Gastrocnemius medialis (tissue), 4 donors: ENCODE results near the gene ATMIN.

Experiments used
- POLR2A ChIP-seq, 2 donors: fragments of 450-650 bp; IDR thresholded peaks; one replicate each; pipeline ENCODE4 v1.6.1; 2017; ENCODE audit warnings: antibody characterized with exemption in 2 of 2, mild to moderate bottlenecking in 2 of 2, moderate library complexity in 2 of 2
- TF ChIP-seq, protein P1 (sequence below), 5 experiments: fragments of 450-650 bp in 3 of 5; fragments of 200-600 bp in 2 of 5; sonication (generic) in 2 of 5; IDR thresholded peaks in 4 of 5; conservative IDR thresholded peaks in 1 of 5; 1 replicate in 4 of 5; 2 replicates in 1 of 5; pipeline ENCODE4 v1.5.1; 2016 to 2019; ENCODE audit warnings: antibody characterized with exemption in 5 of 5, mild to moderate bottlenecking in 3 of 5, moderate library complexity in 3 of 5

DNA sequence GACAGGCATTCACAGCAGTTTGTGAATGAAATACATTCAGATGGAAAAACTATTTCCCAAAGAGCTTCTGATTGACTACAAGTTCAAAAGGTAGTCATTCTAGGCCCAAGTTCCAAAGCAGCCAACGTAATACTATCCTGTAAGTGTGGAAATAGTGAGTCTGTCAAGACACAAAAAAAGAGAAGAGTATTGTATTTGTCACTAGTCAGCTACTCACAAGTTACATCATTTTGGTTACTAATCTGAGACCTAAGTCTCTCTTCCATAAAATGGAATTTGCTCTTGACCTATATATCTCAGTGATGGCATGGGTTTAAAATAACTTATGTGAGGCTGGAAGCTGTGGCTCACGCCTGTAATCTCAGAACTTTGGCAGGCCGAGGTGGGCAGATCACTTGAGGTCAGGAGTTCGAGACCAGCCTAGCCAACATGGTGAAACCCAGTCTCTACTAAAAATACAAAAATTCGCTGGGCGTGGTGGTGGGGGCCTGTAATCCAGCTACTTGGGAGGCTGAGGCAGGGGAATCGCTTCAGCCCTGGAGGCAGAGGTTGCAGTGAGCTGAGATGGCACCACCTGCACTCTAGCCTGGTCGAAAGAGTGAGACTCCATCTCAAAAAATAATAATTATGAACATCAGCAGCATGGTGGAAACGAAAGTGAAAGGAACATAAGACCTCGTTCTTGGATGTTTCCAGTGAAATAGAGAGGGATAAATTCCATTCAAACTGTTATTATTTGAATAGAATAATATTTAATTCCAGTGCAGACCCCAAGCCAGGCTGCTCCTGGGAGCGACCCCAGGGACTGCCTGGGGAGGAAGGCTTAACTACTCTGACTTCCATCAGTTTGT is 31.8 kb upstream of the ATMIN start:
- TF ChIP-seq, protein P1, sequence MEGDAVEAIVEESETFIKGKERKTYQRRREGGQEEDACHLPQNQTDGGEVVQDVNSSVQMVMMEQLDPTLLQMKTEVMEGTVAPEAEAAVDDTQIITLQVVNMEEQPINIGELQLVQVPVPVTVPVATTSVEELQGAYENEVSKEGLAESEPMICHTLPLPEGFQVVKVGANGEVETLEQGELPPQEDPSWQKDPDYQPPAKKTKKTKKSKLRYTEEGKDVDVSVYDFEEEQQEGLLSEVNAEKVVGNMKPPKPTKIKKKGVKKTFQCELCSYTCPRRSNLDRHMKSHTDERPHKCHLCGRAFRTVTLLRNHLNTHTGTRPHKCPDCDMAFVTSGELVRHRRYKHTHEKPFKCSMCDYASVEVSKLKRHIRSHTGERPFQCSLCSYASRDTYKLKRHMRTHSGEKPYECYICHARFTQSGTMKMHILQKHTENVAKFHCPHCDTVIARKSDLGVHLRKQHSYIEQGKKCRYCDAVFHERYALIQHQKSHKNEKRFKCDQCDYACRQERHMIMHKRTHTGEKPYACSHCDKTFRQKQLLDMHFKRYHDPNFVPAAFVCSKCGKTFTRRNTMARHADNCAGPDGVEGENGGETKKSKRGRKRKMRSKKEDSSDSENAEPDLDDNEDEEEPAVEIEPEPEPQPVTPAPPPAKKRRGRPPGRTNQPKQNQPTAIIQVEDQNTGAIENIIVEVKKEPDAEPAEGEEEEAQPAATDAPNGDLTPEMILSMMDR (IDR thresholded peaks at IDR 0.05 in 4 of 5, conservative IDR thresholded peaks at IDR 0.05 in 1 of 5), result no peak
- TF ChIP-seq POLR2A (IDR thresholded peaks at IDR 0.05), result no peak
